Central memory CD8-positive, alpha-beta T cell (primary cell): ENCODE measurements around the gene METAP1.

Experiments used
- ATAC-seq: fragments of 150-1000 bp; cut with Tn5 transposase; replicated peaks from 2 replicates; pipeline ENCODE4 v1.10.0; 2022; ENCODE audit warnings: mild to moderate bottlenecking, moderate FRiP score, moderate number of reproducible peaks; ENCODE audit not compliant: poor library complexity, severe bottlenecking; ENCODE audit errors: extremely low read depth
- DNase-seq, 2 donors: peaks; one replicate each; pipeline ENCODE4 v3.0.0; 2021; ENCODE audit warnings: low spot score in 2 of 2
- H3K27ac Mint-ChIP-seq: one replicate; pipeline ENCODE4 v1.8.0; 2022; ENCODE audit warnings: low read depth, mild to moderate bottlenecking, moderate library complexity, mixed read lengths
- H3K27me3 Mint-ChIP-seq: one replicate; pipeline ENCODE4 v1.8.0; 2022; ENCODE audit warnings: mixed read lengths
- H3K36me3 Mint-ChIP-seq: one replicate; pipeline ENCODE4 v1.8.0; 2022; ENCODE audit warnings: mild to moderate bottlenecking, moderate library complexity, mixed read lengths; ENCODE audit not compliant: insufficient read depth
- H3K4me1 Mint-ChIP-seq: one replicate; pipeline ENCODE4 v1.8.0; 2022; ENCODE audit warnings: mixed read lengths
- H3K4me3 Mint-ChIP-seq: one replicate; pipeline ENCODE4 v1.8.0; 2022; ENCODE audit warnings: mild to moderate bottlenecking, moderate library complexity, mixed read lengths
- H3K9me3 Mint-ChIP-seq: one replicate; pipeline ENCODE4 v1.8.0; 2022; ENCODE audit warnings: mixed read lengths

Gene METAP1

GRCh38 chr4:98995183-98996055 is at the start of gene METAP1:
Gene METAP1 (plus strand): TSS chr4:98995721. CDS start chr4:98995754, 33 bp downstream.
- ATAC-seq: peak; percentile 93
- H3K9me3 Mint-ChIP-seq: no peaks in the 10 kb centered on the region

GRCh38 chr4:98946359-98946758 is 49.2 kb upstream of the METAP1 start:
- DNase-seq (no peak), ATAC-seq (no peak)
- no peaks in the 10 kb centered on the region for H3K9me3 Mint-ChIP-seq
- no peaks in the 10 kb centered on the region for H3K4me1 Mint-ChIP-seq
- H3K36me3 Mint-ChIP-seq: no peaks in the 10 kb centered on the region
- H3K4me3 Mint-ChIP-seq: no peak overlapping the region
- H3K27me3 Mint-ChIP-seq: no peaks in the 10 kb centered on the region
- no peak overlapping the region for H3K27ac Mint-ChIP-seq

More at GRCh38 chr4:98995183-98996055, at the start of gene METAP1:
- Mint-ChIP-seq H3K4me1 (peaks cover 34% of the 10 kb centered on the region), H3K36me3 (peaks cover 3% of the 10 kb centered on the region), H3K27ac (peak within 1 kb of the TSS; percentile 91), H3K27me3 (no peaks in the 10 kb centered on the region), H3K4me3 (peak within 1 kb of the TSS; percentile 65)
- peak; percentile 87 to 94 for DNase-seq

GRCh38 chr4:98950925-98951324 is 44.6 kb upstream of the METAP1 start:
- no peaks in the 10 kb centered on the region for H3K4me1 Mint-ChIP-seq
- no peak for DNase-seq
- H3K27me3 Mint-ChIP-seq: peaks cover 22% of the 10 kb centered on the region
- H3K9me3 Mint-ChIP-seq: no peaks in the 10 kb centered on the region
- H3K4me3 Mint-ChIP-seq: no peak overlapping the region
- no peak overlapping the region for H3K27ac Mint-ChIP-seq
- ATAC-seq: no peak
- no peaks in the 10 kb centered on the region for H3K36me3 Mint-ChIP-seq

- DNase-seq (no peak), ATAC-seq (no peak)
- Mint-ChIP-seq H3K36me3 (no peaks in the 10 kb centered on the region), H3K9me3 (no peaks in the 10 kb centered on the region), H3K27me3 (peaks cover 24% of the 10 kb centered on the region), H3K4me3 (no peak overlapping the region), H3K27ac (no peak overlapping the region), H3K4me1 (no peaks in the 10 kb centered on the region)
These were observed 43.8 kb upstream of the METAP1 start for GRCh38 chr4:98951710-98952109.

GRCh38 chr4:98955229-98955628 is 40.3 kb upstream of the METAP1 start:
- Mint-ChIP-seq H3K27ac (no peak overlapping the region), H3K9me3 (no peaks in the 10 kb centered on the region), H3K36me3 (no peaks in the 10 kb centered on the region), H3K4me3 (no peak overlapping the region), H3K4me1 (no peaks in the 10 kb centered on the region), H3K27me3 (peaks cover 24% of the 10 kb centered on the region)
- DNase-seq (no peak), ATAC-seq (no peak)

GRCh38 chr4:98958065-98958464 is 37.5 kb upstream of the METAP1 start:
- no peak overlapping the region for H3K27ac Mint-ChIP-seq
- no peak overlapping the region for H3K4me3 Mint-ChIP-seq
- peaks cover 24% of the 10 kb centered on the region for H3K27me3 Mint-ChIP-seq
- no peaks in the 10 kb centered on the region for H3K36me3 Mint-ChIP-seq
- no peaks in the 10 kb centered on the region for H3K4me1 Mint-ChIP-seq
- ATAC-seq (no peak), DNase-seq (no peak)
- no peaks in the 10 kb centered on the region for H3K9me3 Mint-ChIP-seq

GRCh38 chr4:98959411-98959810 is 36.1 kb upstream of the METAP1 start:
- Mint-ChIP-seq H3K27ac (no peak overlapping the region), H3K4me1 (no peaks in the 10 kb centered on the region), H3K9me3 (no peaks in the 10 kb centered on the region), H3K4me3 (no peak overlapping the region), H3K27me3 (peaks cover 17% of the 10 kb centered on the region), H3K36me3 (no peaks in the 10 kb centered on the region)
- no peak for ATAC-seq
- no peak for DNase-seq

- no peak for DNase-seq
- ATAC-seq: no peak
- no peaks in the 10 kb centered on the region for H3K9me3 Mint-ChIP-seq
- H3K4me1 Mint-ChIP-seq: no peaks in the 10 kb centered on the region
- H3K27me3 Mint-ChIP-seq: peaks cover 18% of the 10 kb centered on the region
- no peak overlapping the region for H3K27ac Mint-ChIP-seq
- H3K4me3 Mint-ChIP-seq: no peak overlapping the region
- H3K36me3 Mint-ChIP-seq: no peaks in the 10 kb centered on the region
These were observed 33.8 kb upstream of the METAP1 start for GRCh38 chr4:98961770-98962169.

- DNase-seq (no peak), ATAC-seq (no peak)
- Mint-ChIP-seq H3K27ac (no peak overlapping the region), H3K9me3 (no peaks in the 10 kb centered on the region), H3K36me3 (no peaks in the 10 kb centered on the region), H3K4me3 (no peak overlapping the region), H3K4me1 (no peaks in the 10 kb centered on the region), H3K27me3 (peaks cover 19% of the 10 kb centered on the region)
These were observed 31.7 kb upstream of the METAP1 start for GRCh38 chr4:98963538-98964433.

- no peaks in the 10 kb centered on the region for H3K36me3 Mint-ChIP-seq
- DNase-seq (no peak), ATAC-seq (no peak)
- H3K27ac Mint-ChIP-seq: no peak overlapping the region
- no peak overlapping the region for H3K4me3 Mint-ChIP-seq
- H3K4me1 Mint-ChIP-seq: no peaks in the 10 kb centered on the region
- H3K27me3 Mint-ChIP-seq: peaks cover 33% of the 10 kb centered on the region
- no peaks in the 10 kb centered on the region for H3K9me3 Mint-ChIP-seq
These were observed 28.6 kb upstream of the METAP1 start for GRCh38 chr4:98966926-98967325.

GRCh38 chr4:98967786-98968329 is 27.7 kb upstream of the METAP1 start:
- H3K27me3 Mint-ChIP-seq: peaks cover 33% of the 10 kb centered on the region

GRCh38 chr4:98969878-98970785 is 25.4 kb upstream of the METAP1 start:
- Mint-ChIP-seq H3K4me3 (no peak overlapping the region), H3K36me3 (no peaks in the 10 kb centered on the region), H3K9me3 (no peaks in the 10 kb centered on the region), H3K27me3 (peaks cover 36% of the 10 kb centered on the region), H3K4me1 (no peaks in the 10 kb centered on the region), H3K27ac (no peak overlapping the region)
- DNase-seq: no peak
- no peak for ATAC-seq

More at GRCh38 chr4:98967786-98968329, 27.7 kb upstream of the METAP1 start:
- Mint-ChIP-seq H3K4me3 (no peak overlapping the region), H3K36me3 (no peaks in the 10 kb centered on the region), H3K9me3 (no peaks in the 10 kb centered on the region), H3K27ac (no peak overlapping the region), H3K4me1 (no peaks in the 10 kb centered on the region)
- DNase-seq (no peak), ATAC-seq (no peak)
